ENCODE measurements around the gene PLTP. TPM values are rescaled to one million over a fixed set of nuclear protein-coding genes. Genes with fewer than 3 reads are reported as not detected.

Gene PLTP
- total and polyA plus RNA-seq, 2 of the 13 experiments (the other 11 are each of a cell fraction or from before 2014, with no cell fraction given), result 16.9 to 28.6 TPM

- TF ChIP-seq ELK4 (CRISPR knock-in tag; IDR thresholded peaks at IDR 0.05; ENCODE audit: borderline replicate concordance), result no peak
- TF ChIP-seq, protein P1, sequence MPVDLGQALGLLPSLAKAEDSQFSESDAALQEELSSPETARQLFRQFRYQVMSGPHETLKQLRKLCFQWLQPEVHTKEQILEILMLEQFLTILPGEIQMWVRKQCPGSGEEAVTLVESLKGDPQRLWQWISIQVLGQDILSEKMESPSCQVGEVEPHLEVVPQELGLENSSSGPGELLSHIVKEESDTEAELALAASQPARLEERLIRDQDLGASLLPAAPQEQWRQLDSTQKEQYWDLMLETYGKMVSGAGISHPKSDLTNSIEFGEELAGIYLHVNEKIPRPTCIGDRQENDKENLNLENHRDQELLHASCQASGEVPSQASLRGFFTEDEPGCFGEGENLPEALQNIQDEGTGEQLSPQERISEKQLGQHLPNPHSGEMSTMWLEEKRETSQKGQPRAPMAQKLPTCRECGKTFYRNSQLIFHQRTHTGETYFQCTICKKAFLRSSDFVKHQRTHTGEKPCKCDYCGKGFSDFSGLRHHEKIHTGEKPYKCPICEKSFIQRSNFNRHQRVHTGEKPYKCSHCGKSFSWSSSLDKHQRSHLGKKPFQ (CRISPR knock-in tag; IDR thresholded peaks at IDR 0.05; ENCODE audit: insufficient replicate concordance), result no peak
- TF ChIP-seq CHD2 (IDR thresholded peaks at IDR 0.05; ENCODE audit: low read depth, low read length), result no peak
- no peak for TF ChIP-seq ISX (CRISPR knock-in tag; conservative IDR thresholded peaks at IDR 0.05)
- no peak for TF ChIP-seq ZNF597 (CRISPR knock-in tag; IDR thresholded peaks at IDR 0.05)
- peak; percentile 89 for TF ChIP-seq ZBTB38 (CRISPR knock-in tag; IDR thresholded peaks at IDR 0.05)
- TF ChIP-seq RBM22 (optimal IDR thresholded peaks at IDR 0.05; ENCODE audit: low read length), result peak; percentile 68
- peak; percentile 72 for TF ChIP-seq PHF20 (CRISPR knock-in tag; IDR thresholded peaks at IDR 0.05)
- TF ChIP-seq MTF2 (CRISPR knock-in tag; IDR thresholded peaks at IDR 0.05; ENCODE audit: borderline replicate concordance), result no peak
- TF ChIP-seq GPN1 (CRISPR knock-in tag; IDR thresholded peaks at IDR 0.05; ENCODE audit: borderline replicate concordance), result no peak
- TF ChIP-seq SRY (CRISPR knock-in tag; IDR thresholded peaks at IDR 0.05), result peak; percentile 90; the same call in 1 of the 2 replicates
- TF ChIP-seq RARA (CRISPR knock-in tag; IDR thresholded peaks at IDR 0.05), result peak; percentile 90
- TF ChIP-seq ZBTB7B (CRISPR knock-in tag; IDR thresholded peaks at IDR 0.05), result peak; percentile 62; the same call in 1 of the 2 replicates
- no peak for TF ChIP-seq ZNF17 (CRISPR knock-in tag; IDR thresholded peaks at IDR 0.05)
- TF ChIP-seq GATAD1 (CRISPR knock-in tag; IDR thresholded peaks at IDR 0.05), result peak; percentile 83
- TF ChIP-seq ZNF598 (CRISPR knock-in tag; IDR thresholded peaks at IDR 0.05; ENCODE audit: borderline replicate concordance), result peak; percentile 87; the same call in 1 of the 2 replicates
- TF ChIP-seq ZNF253 (CRISPR knock-in tag; IDR thresholded peaks at IDR 0.05; ENCODE audit: borderline replicate concordance), result 0 out of 2 replicates have a peak, but pooled peaks have one; percentile 23
- TF ChIP-seq ZNF33B (CRISPR knock-in tag; IDR thresholded peaks at IDR 0.05), result peak; percentile 97; the same call in 1 of the 2 replicates
- peak; percentile 91; the same call in 1 of the 2 replicates for TF ChIP-seq CREBL2 (CRISPR knock-in tag; IDR thresholded peaks at IDR 0.05; ENCODE audit: borderline replicate concordance)
- no peak for TF ChIP-seq ZNF180 (CRISPR knock-in tag; IDR thresholded peaks at IDR 0.05; ENCODE audit: borderline replicate concordance, low read depth)
- TF ChIP-seq ZNF30 (CRISPR knock-in tag; IDR thresholded peaks at IDR 0.05), result no peak
- peak; percentile 86 for TF ChIP-seq ARNT2 (CRISPR knock-in tag; IDR thresholded peaks at IDR 0.05; ENCODE audit: low read depth)
- peak; percentile 77 for TF ChIP-seq ZNF629 (CRISPR knock-in tag; conservative IDR thresholded peaks at IDR 0.05)
- TF ChIP-seq CAMTA2 (CRISPR knock-in tag; IDR thresholded peaks at IDR 0.05; ENCODE audit: borderline replicate concordance), result peak; percentile 74; the same call in 1 of the 2 replicates
- no peak for TF ChIP-seq PLRG1 (conservative IDR thresholded peaks at IDR 0.05)
- peak; percentile 87 for TF ChIP-seq ZMYM4 (CRISPR knock-in tag; IDR thresholded peaks at IDR 0.05)
- peak; percentile 82; the same call in 1 of the 2 replicates for TF ChIP-seq ZNF224 (CRISPR knock-in tag; IDR thresholded peaks at IDR 0.05)
Observed at GRCh38 chr20:45946149-45946970, 34.4 kb upstream of the PLTP start (continued).

Data from HepG2 (cell line).